Neural cell (in vitro differentiated cells): ENCODE measurements around the gene TOX2.

Experiments
- CTCF ChIP-seq: fragments of 450-650 bp; IDR thresholded peaks from 2 replicates; pipeline ENCODE4 v1.5.1; 2014; ENCODE audit warnings: antibody characterized with exemption, mild to moderate bottlenecking, moderate library complexity; ENCODE audit not compliant: poor library complexity, severe bottlenecking
- REST ChIP-seq: IDR thresholded peaks from 2 replicates; pipeline ENCODE4 v1.6.1; 2012; ENCODE audit warnings: borderline replicate concordance

GRCh38 chr20:44041001-44041400 lies 126.3 kb downstream of the TOX2 start:
- TF ChIP-seq REST (no peak), CTCF (no peak)
